Measurements from ENCODE around the gene NIPAL3.

DNA sequence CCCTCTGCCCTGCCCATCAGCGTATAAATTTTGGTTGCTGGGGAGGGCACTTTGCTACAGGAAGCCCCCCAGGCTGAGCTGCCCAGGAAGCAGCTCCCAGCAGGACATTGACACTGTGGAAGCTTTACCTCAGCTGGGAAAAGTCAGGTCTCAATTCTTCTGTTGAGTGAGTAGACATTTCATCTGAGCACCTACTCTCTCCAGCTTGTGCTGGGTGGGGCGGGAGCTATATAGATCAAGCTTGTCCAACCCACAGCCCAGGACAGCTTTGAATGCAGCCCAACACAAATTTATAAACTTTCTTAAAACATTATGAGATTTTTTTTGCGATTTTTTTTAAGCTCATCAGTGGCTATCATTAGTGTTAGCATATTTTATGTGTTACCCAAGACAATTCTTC, 9.4 kb downstream of the NIPAL3 start:
- TF ChIP-seq, protein P1, sequence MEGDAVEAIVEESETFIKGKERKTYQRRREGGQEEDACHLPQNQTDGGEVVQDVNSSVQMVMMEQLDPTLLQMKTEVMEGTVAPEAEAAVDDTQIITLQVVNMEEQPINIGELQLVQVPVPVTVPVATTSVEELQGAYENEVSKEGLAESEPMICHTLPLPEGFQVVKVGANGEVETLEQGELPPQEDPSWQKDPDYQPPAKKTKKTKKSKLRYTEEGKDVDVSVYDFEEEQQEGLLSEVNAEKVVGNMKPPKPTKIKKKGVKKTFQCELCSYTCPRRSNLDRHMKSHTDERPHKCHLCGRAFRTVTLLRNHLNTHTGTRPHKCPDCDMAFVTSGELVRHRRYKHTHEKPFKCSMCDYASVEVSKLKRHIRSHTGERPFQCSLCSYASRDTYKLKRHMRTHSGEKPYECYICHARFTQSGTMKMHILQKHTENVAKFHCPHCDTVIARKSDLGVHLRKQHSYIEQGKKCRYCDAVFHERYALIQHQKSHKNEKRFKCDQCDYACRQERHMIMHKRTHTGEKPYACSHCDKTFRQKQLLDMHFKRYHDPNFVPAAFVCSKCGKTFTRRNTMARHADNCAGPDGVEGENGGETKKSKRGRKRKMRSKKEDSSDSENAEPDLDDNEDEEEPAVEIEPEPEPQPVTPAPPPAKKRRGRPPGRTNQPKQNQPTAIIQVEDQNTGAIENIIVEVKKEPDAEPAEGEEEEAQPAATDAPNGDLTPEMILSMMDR (conservative IDR thresholded peaks at IDR 0.05; ENCODE audit: low read length), result no peak
- no peak for TF ChIP-seq EZH2phosphoT487 (IDR thresholded peaks at IDR 0.05; ENCODE audit: borderline replicate concordance, low read depth, low read length)
